K562 (cell line): ENCODE results near the gene HMGN1. TPM values are rescaled to one million over a fixed set of nuclear protein-coding genes. Genes with fewer than 3 reads are reported as not detected.

Source experiments
- ATAC-seq: fragments of 200-7000 bp; cut with Tn5 transposase; 3 replicates; pipeline ENCODE4 v1.9.1; 2020; ENCODE audit warnings: moderate library complexity
- BruUV-seq: library from RNA; stranded (reverse); fragments of 400-500 nt; replicated peaks from 2 replicates; lab custom pipeline; 2021; lab: Mats Ljungman, UMichigan
- CTCF ChIA-PET: fragments of 300-600 bp; formaldehyde crosslinking; extraction: SDS; loops from one replicate; lab custom pipeline; 2021; ENCODE audit warnings: low intra/inter-chr PET ratio; lab: Yijun Ruan, JAX
- POLR2A ChIA-PET: fragments of 300-600, 350-650 bp; sonication (Branson Sonifier 250); formaldehyde crosslinking; extraction: SDS; loops from one replicate; lab custom pipeline; 2021; ENCODE audit warnings: antibody characterized with exemption, inconsistent platforms; lab: Yijun Ruan, JAX
- DNase-seq, 4 experiments: peaks; one replicate each; pipeline versions ENCODE4 v3.0.0 to v3.0.0-alpha.2; 2011 to 2018; ENCODE audit warnings: low spot score in 3 of 4, mixed read lengths in 3 of 4; ENCODE audit errors: extremely low read depth in 1 of 4
- FAIRE-seq: peaks from 2 replicates; lab custom pipeline; 2011; peaks lifted over from hg19 to GRCh38; lab: Jason Lieb, UNC
- H2AFZ ChIP-seq: 2 replicates; pipeline ENCODE4 v1.6.0; 2011; ENCODE audit warnings: low read depth, low read length, control low read depth, inconsistent platforms
- H3K27ac ChIP-seq: fragments of 200-600 bp; 3 replicates; pipeline ENCODE4 v1.8.0; 2011; ENCODE audit warnings: low read depth, mild to moderate bottlenecking, control low read depth, inconsistent platforms, low read length, moderate library complexity, mixed read lengths; ENCODE audit errors: extremely low read depth
- H3K27me3 ChIP-seq, 2 experiments: fragments of 300-600 bp in 1 of 2; 2 replicates in 1 of 2; 3 replicates in 1 of 2; pipeline versions ENCODE4 v1.6.0 to v1.8.0; 2011; ENCODE audit warnings: inconsistent platforms in 2 of 2, low read length in 2 of 2, mild to moderate bottlenecking in 1 of 2, mixed read lengths in 1 of 2, moderate library complexity in 1 of 2; ENCODE audit not compliant: control insufficient read depth in 2 of 2, insufficient read depth in 2 of 2
- H3K36me3 ChIP-seq: fragments of 300-600 bp; 3 replicates; pipeline ENCODE4 v1.8.0; 2011; ENCODE audit warnings: mild to moderate bottlenecking, low read length, inconsistent platforms; ENCODE audit not compliant: control insufficient read depth, insufficient read depth
- H3K4me1 ChIP-seq, 2 experiments: fragments of 200-600 bp in 1 of 2; replicated peaks in 1 of 2; 2 replicates in 1 of 2; 3 replicates in 1 of 2; pipeline versions ENCODE4 v1.5.1 to v1.8.0; 2011; ENCODE audit warnings: inconsistent platforms in 2 of 2, low read length in 2 of 2, mild to moderate bottlenecking in 1 of 2, mixed read lengths in 1 of 2, moderate library complexity in 1 of 2; ENCODE audit not compliant: control insufficient read depth in 2 of 2, insufficient read depth in 2 of 2
- H3K4me2 ChIP-seq: 2 replicates; pipeline ENCODE4 v1.6.1; 2011; ENCODE audit warnings: low read length, control low read depth, inconsistent platforms, mixed read lengths; ENCODE audit not compliant: insufficient read depth
- H3K4me3 ChIP-seq: fragments of 200-600 bp; sonication (generic), shearing (Covaris generic); 2 replicates; pipeline ENCODE4 v1.5.1; 2016; ENCODE audit warnings: control low read depth, inconsistent platforms
- H3K79me2 ChIP-seq: fragments of 200-600 bp; 3 replicates; pipeline ENCODE4 v1.8.0; 2011; ENCODE audit warnings: low read length, inconsistent platforms; ENCODE audit not compliant: control insufficient read depth, insufficient read depth
- H3K9ac ChIP-seq, 2 experiments: 2 replicates each; pipeline versions ENCODE4 v1.6.0 to v1.6.1; 2011; ENCODE audit warnings: low read depth in 2 of 2, low read length in 2 of 2, control low read depth in 1 of 2, inconsistent platforms in 1 of 2, mild to moderate bottlenecking in 1 of 2, mixed read lengths in 1 of 2; ENCODE audit not compliant: insufficient read depth in 1 of 2
- H3K9me1 ChIP-seq: one replicate; pipeline ENCODE4 v1.6.0; 2011; ENCODE audit warnings: inconsistent platforms, mild to moderate bottlenecking, low read length, moderate library complexity; ENCODE audit not compliant: control insufficient read depth, insufficient read depth
- H3K9me3 ChIP-seq: replicated peaks from 2 replicates; pipeline ENCODE4 v1.5.1; 2011; ENCODE audit warnings: low read depth, low read length, inconsistent platforms; ENCODE audit not compliant: control insufficient read depth, insufficient read depth
- H4K20me1 ChIP-seq: replicated peaks from 2 replicates; pipeline ENCODE4 v1.6.1; 2011; ENCODE audit warnings: low read length, inconsistent platforms, mixed read lengths; ENCODE audit not compliant: control insufficient read depth, insufficient read depth
- ADNP ChIP-seq: fragments of 200-800 bp; sonication (Bioruptor generic); IDR thresholded peaks from 2 replicates; pipeline ENCODE4 v1.6.1; 2016; ENCODE audit warnings: missing genetic modification characterization, missing compliant biosample characterization
- KHSRP ChIP-seq: fragments of 450-650 bp; IDR thresholded peaks from 2 replicates; pipeline ENCODE4 v1.6.1; 2017
- MYNN ChIP-seq, 2 experiments: sonication (generic); formaldehyde crosslinking in 1 of 2; IDR thresholded peaks; 2 replicates each; pipeline versions ENCODE4 v1.5.0 to v1.6.1; 2016 to 2020; ENCODE audit warnings: antibody characterized with exemption in 1 of 2, missing genetic modification reagents in 1 of 2
- SREBF2 ChIP-seq: sonication (generic); formaldehyde crosslinking; IDR thresholded peaks from 2 replicates; pipeline ENCODE4 v1.4.0; 2020; ENCODE audit warnings: mild to moderate bottlenecking, missing genetic modification reagents
- ZNF165 ChIP-seq: fragments of 250-450 bp; sonication (Bioruptor Pico); IDR thresholded peaks from 2 replicates; pipeline ENCODE4 v1.4.0; 2020; ENCODE audit warnings: borderline replicate concordance
- ZNF175 ChIP-seq: fragments of 200-800 bp; sonication (Bioruptor generic); IDR thresholded peaks from 2 replicates; pipeline ENCODE4 v1.6.1; 2016; ENCODE audit warnings: low read depth, mild to moderate bottlenecking, missing genetic modification characterization, missing compliant biosample characterization
- ZNF695 ChIP-seq: fragments of 450-650 bp; formaldehyde crosslinking; IDR thresholded peaks from 2 replicates; pipeline ENCODE4 v1.4.0; 2020; ENCODE audit warnings: mild to moderate bottlenecking, moderate library complexity
- WGBS: fragments of 100-300 bp; shearing (Covaris generic); methylation state at CpG from one replicate; pipeline ENCODE4 v1.1.6; 2016; ENCODE audit warnings: low coverage, mixed read lengths; ENCODE audit not compliant: insufficient coverage; ENCODE audit errors: missing lambda C conversion rate; 5-methylcytosine and 5-hydroxymethylcytosine counted together
- in situ Hi-C: fragments of 300-500 bp; cut with MboI; formaldehyde crosslinking; loops from 4 replicates; pipeline ENCODE4 v1.15.0; 2018; ENCODE audit warnings: inconsistent platforms, mixed read lengths
- intact Hi-C: fragments of 100-400 bp; cut with micrococcal nuclease; formaldehyde crosslinking; loops from 2 replicates; pipeline ENCODE4 v1.14.2; 2022
- polyA plus RNA-seq, 8 experiments: library from polyadenylated mRNA; depleted of rRNA in 4 of 8; stranded (reverse) in 5 of 8; unstranded in 3 of 8; fragments of >200 nt; fragmentation: Nextera tagmentation in 2 of 8; fragmentation: Illumina TruSeq in 1 of 8; extraction: Ambion mirVana in 2 of 8; extraction: Trizol in 1 of 8; gene quantifications; 2 replicates each; pipeline versions ENCODE4 v1.2.1 to v1.2.3, GENCODE V29; 2011 to 2014; ENCODE audit warnings: inconsistent platforms in 1 of 8, missing spikeins in 1 of 8
- total RNA-seq, 7 experiments: library from RNA; depleted of rRNA in 6 of 7; stranded (reverse); fragments of >200 nt in 6 of 7; fragmentation: Illumina TruSeq in 2 of 7; extraction: Trizol in 2 of 7; gene quantifications; 2 replicates each; pipeline versions ENCODE4 v1.2.1 to v1.2.3, GENCODE V29; 2011 to 2021; ENCODE audit warnings: low replicate concordance in 1 of 7
- TF ChIP-seq, protein P1 (sequence below): IDR thresholded peaks from 2 replicates; pipeline ENCODE4 v1.6.1; 2012; ENCODE audit warnings: low read depth, low read length, improper control_type of control experiment, borderline replicate concordance
- TF ChIP-seq, protein P2 (sequence below): fragments of 200-600 bp; sonication (generic); IDR thresholded peaks from one replicate; pipeline ENCODE4 v1.6.1; 2012; ENCODE audit warnings: mild to moderate bottlenecking, low read depth, low read length, inconsistent platforms

HMGN1 gene
- total and polyA plus RNA-seq, 9 of the 15 experiments (the other 6 are each of a cell fraction or from before 2014, with no cell fraction given), result 124 to 626 (median 498) TPM

DNA sequence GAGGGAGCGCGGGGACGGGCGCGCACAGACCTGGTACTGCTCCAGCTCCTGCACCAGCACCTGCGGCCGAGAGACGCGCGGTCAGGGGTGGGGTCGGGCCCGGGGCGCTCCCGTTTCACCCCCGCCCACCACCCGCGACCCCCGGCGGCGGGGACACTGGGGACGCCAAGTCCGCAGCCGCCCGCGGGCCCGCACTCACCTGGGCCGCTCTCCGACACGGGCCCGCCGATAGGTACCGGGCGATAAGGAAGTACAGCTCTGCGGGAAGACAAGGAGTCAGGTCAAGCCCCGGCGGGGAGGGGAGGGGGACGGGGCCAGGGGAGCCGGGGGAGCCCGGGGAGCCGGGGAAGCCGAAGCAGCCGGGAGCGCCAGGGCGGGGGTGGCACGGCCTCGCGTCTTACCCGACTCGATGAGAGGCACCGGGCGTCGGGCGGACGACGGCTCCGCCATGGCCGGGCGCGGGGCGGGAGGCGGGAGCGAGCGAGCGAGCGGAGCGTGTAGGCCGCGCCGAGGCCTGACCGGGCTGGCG is 35.8 kb downstream of the HMGN1 start:
- CTCF ChIA-PET, result interaction anchor here (1.7 kb wide), 1 partner anchor 75 kb away, joined by 14 read pairs; no protein-coding TSS in a partner anchor
- TF ChIP-seq ZNF695 (CRISPR knock-in tag) (no peak), SREBF2 (CRISPR knock-in tag) (no peak), MYNN (IDR thresholded peaks at IDR 0.05) (no peak), MYNN (CRISPR knock-in tag; IDR thresholded peaks at IDR 0.05) (no peak), ZNF165 (CRISPR knock-in tag) (no peak), ADNP (tag) (no peak), ZNF175 (CRISPR knock-in tag) (no peak), KHSRP (no peak)
- TF ChIP-seq, protein P1, sequence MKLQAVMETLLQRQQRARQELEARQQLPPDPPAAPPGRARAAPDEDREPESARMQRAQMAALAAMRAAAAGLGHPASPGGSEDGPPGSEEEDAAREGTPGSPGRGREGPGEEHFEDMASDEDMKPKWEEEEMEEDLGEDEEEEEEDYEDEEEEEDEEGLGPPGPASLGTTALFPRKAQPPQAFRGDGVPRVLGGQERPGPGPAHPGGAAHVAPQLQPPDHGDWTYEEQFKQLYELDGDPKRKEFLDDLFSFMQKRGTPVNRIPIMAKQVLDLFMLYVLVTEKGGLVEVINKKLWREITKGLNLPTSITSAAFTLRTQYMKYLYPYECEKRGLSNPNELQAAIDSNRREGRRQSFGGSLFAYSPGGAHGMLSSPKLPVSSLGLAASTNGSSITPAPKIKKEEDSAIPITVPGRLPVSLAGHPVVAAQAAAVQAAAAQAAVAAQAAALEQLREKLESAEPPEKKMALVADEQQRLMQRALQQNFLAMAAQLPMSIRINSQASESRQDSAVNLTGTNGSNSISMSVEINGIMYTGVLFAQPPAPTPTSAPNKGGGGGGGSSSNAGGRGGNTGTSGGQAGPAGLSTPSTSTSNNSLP, result no peak
- TF ChIP-seq, protein P2, sequence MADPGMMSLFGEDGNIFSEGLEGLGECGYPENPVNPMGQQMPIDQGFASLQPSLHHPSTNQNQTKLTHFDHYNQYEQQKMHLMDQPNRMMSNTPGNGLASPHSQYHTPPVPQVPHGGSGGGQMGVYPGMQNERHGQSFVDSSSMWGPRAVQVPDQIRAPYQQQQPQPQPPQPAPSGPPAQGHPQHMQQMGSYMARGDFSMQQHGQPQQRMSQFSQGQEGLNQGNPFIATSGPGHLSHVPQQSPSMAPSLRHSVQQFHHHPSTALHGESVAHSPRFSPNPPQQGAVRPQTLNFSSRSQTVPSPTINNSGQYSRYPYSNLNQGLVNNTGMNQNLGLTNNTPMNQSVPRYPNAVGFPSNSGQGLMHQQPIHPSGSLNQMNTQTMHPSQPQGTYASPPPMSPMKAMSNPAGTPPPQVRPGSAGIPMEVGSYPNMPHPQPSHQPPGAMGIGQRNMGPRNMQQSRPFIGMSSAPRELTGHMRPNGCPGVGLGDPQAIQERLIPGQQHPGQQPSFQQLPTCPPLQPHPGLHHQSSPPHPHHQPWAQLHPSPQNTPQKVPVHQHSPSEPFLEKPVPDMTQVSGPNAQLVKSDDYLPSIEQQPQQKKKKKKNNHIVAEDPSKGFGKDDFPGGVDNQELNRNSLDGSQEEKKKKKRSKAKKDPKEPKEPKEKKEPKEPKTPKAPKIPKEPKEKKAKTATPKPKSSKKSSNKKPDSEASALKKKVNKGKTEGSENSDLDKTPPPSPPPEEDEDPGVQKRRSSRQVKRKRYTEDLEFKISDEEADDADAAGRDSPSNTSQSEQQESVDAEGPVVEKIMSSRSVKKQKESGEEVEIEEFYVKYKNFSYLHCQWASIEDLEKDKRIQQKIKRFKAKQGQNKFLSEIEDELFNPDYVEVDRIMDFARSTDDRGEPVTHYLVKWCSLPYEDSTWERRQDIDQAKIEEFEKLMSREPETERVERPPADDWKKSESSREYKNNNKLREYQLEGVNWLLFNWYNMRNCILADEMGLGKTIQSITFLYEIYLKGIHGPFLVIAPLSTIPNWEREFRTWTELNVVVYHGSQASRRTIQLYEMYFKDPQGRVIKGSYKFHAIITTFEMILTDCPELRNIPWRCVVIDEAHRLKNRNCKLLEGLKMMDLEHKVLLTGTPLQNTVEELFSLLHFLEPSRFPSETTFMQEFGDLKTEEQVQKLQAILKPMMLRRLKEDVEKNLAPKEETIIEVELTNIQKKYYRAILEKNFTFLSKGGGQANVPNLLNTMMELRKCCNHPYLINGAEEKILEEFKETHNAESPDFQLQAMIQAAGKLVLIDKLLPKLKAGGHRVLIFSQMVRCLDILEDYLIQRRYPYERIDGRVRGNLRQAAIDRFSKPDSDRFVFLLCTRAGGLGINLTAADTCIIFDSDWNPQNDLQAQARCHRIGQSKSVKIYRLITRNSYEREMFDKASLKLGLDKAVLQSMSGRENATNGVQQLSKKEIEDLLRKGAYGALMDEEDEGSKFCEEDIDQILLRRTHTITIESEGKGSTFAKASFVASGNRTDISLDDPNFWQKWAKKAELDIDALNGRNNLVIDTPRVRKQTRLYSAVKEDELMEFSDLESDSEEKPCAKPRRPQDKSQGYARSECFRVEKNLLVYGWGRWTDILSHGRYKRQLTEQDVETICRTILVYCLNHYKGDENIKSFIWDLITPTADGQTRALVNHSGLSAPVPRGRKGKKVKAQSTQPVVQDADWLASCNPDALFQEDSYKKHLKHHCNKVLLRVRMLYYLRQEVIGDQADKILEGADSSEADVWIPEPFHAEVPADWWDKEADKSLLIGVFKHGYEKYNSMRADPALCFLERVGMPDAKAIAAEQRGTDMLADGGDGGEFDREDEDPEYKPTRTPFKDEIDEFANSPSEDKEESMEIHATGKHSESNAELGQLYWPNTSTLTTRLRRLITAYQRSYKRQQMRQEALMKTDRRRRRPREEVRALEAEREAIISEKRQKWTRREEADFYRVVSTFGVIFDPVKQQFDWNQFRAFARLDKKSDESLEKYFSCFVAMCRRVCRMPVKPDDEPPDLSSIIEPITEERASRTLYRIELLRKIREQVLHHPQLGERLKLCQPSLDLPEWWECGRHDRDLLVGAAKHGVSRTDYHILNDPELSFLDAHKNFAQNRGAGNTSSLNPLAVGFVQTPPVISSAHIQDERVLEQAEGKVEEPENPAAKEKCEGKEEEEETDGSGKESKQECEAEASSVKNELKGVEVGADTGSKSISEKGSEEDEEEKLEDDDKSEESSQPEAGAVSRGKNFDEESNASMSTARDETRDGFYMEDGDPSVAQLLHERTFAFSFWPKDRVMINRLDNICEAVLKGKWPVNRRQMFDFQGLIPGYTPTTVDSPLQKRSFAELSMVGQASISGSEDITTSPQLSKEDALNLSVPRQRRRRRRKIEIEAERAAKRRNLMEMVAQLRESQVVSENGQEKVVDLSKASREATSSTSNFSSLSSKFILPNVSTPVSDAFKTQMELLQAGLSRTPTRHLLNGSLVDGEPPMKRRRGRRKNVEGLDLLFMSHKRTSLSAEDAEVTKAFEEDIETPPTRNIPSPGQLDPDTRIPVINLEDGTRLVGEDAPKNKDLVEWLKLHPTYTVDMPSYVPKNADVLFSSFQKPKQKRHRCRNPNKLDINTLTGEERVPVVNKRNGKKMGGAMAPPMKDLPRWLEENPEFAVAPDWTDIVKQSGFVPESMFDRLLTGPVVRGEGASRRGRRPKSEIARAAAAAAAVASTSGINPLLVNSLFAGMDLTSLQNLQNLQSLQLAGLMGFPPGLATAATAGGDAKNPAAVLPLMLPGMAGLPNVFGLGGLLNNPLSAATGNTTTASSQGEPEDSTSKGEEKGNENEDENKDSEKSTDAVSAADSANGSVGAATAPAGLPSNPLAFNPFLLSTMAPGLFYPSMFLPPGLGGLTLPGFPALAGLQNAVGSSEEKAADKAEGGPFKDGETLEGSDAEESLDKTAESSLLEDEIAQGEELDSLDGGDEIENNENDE, result no peak

More for the DNA sequence above, 35.8 kb downstream of the HMGN1 start:
- Histone ChIP-seq H3K27me3 (no peaks in the 10 kb centered on the region), H2AFZ (peak overlapping the region; percentile 65; the same call in 1 of the 2 replicates), H3K79me2 (peaks cover 62% of the 10 kb centered on the region), H3K27ac (peak overlapping the region; percentile 97), H3K9me1 (no peaks in the 10 kb centered on the region), H4K20me1 (peaks cover 9% of the 10 kb centered on the region), H3K4me2 (peak overlapping the region; percentile 99; the same call in 1 of the 2 replicates), H3K4me1 (peaks cover 27 to 37% of the 10 kb centered on the region in 2 experiments), H3K9ac (peak overlapping the region; percentile 95 to 98; a peak in 3 of 4 replicates), H3K9me3 (no peaks in the 10 kb centered on the region), H3K4me3 (peak overlapping the region; percentile 62), H3K36me3 (peaks cover 34% of the 10 kb centered on the region)
- no TSS peak for BruUV-seq
- DNase-seq (peak in 3 of 4 experiments; percentile 67 to 82 (median 81)), FAIRE-seq (no peak), ATAC-seq (peak; percentile 73)
- WGBS, result 0% methylated on average over 19 of the region's 71 CpGs
- intact Hi-C loops (loop anchor here (1.0 to 10.0 kb wide), 5 partner anchors 36 to 128 kb away; partner anchors contain the start of genes HMGN1 and PSMG1), in situ Hi-C loops (no loop called here)
- POLR2A ChIA-PET, result interaction anchor here (0.7 to 7.1 kb wide), 12 partner anchors 8 to 129 kb away, joined by 3 to 73 read pairs (median 4); partner anchors contain the start of gene HMGN1
